ENCODE data around the gene FCHSD2.

- TF ChIP-seq EZH2 (IDR thresholded peaks at IDR 0.05; ENCODE audit: low read length, missing control alignments) (no peak), CTCF (conservative IDR thresholded peaks at IDR 0.05 in 1 of 2, IDR thresholded peaks at IDR 0.05 in 1 of 2; ENCODE audit: low read depth in 1 of 2, low read length in 2 of 2) (no peak)
Measured at GRCh38 chr11:72925656-72926055, 216.5 kb downstream of the FCHSD2 start.
